Nephron progenitor cell (in vitro differentiated cells): Measurements from ENCODE around the gene SETD6.

Experiments used
- DNase-seq: peaks from one replicate; pipeline ENCODE4 v3.0.0; 2021
- H3K27ac Mint-ChIP-seq: 2 replicates; pipeline ENCODE4 v1.8.0; 2021; ENCODE audit warnings: mild to moderate bottlenecking, moderate library complexity, mixed read lengths
- H3K27me3 Mint-ChIP-seq: 2 replicates; pipeline ENCODE4 v1.8.0; 2021; ENCODE audit warnings: mild to moderate bottlenecking, low read depth, mixed read lengths; ENCODE audit not compliant: poor library complexity
- H3K36me3 Mint-ChIP-seq: 2 replicates; pipeline ENCODE4 v1.8.0; 2021; ENCODE audit warnings: low read depth, mixed read lengths
- H3K4me1 Mint-ChIP-seq: 2 replicates; pipeline ENCODE4 v1.8.0; 2021; ENCODE audit warnings: mixed read lengths
- H3K4me3 Mint-ChIP-seq: 2 replicates; pipeline ENCODE4 v1.8.0; 2021; ENCODE audit warnings: mild to moderate bottlenecking, moderate library complexity, mixed read lengths
- H3K9me3 Mint-ChIP-seq: 2 replicates; pipeline ENCODE4 v1.8.0; 2021; ENCODE audit warnings: mild to moderate bottlenecking, moderate library complexity, mixed read lengths
- CTCF ChIP-seq: fragments of 200-600 bp; sonication (generic); IDR thresholded peaks from 2 replicates; pipeline ENCODE4 v1.5.0; 2021; ENCODE audit warnings: antibody characterized with exemption

The SETD6 gene

GRCh38 chr16:58509256-58510096, 5.8 kb upstream of the SETD6 start:
- Mint-ChIP-seq H3K4me3 (no peak overlapping the region), H3K27ac (no peak overlapping the region), H3K27me3 (no peaks in the 10 kb centered on the region), H3K36me3 (no peaks in the 10 kb centered on the region), H3K9me3 (no peaks in the 10 kb centered on the region), H3K4me1 (peaks cover 27% of the 10 kb centered on the region)
- TF ChIP-seq CTCF = no peak
- no peak for DNase-seq

- H3K4me1 Mint-ChIP-seq = peaks cover 34% of the 10 kb centered on the region
- no peaks in the 10 kb centered on the region for H3K36me3 Mint-ChIP-seq
- no peak for DNase-seq
- H3K27ac Mint-ChIP-seq = peak overlapping the region; percentile 74
- H3K27me3 Mint-ChIP-seq = no peaks in the 10 kb centered on the region
- no peaks in the 10 kb centered on the region for H3K9me3 Mint-ChIP-seq
- TF ChIP-seq CTCF = no peak
- no peak overlapping the region for H3K4me3 Mint-ChIP-seq
Measured at GRCh38 chr16:58510097-58510775, 5.1 kb upstream of the SETD6 start.

GRCh38 chr16:58510776-58511628, 4.3 kb upstream of the SETD6 start:
- H3K27me3 Mint-ChIP-seq = no peaks in the 10 kb centered on the region
- no peak for DNase-seq
- peak overlapping the region; percentile 74 for H3K27ac Mint-ChIP-seq
- no peaks in the 10 kb centered on the region for H3K9me3 Mint-ChIP-seq
- H3K36me3 Mint-ChIP-seq = no peaks in the 10 kb centered on the region
- no peak for TF ChIP-seq CTCF
- H3K4me3 Mint-ChIP-seq = no peak overlapping the region
- H3K4me1 Mint-ChIP-seq = peaks cover 34% of the 10 kb centered on the region

GRCh38 chr16:58511933-58512815, 3.1 kb upstream of the SETD6 start:
- DNase-seq = peak; percentile 87
- H3K27me3 Mint-ChIP-seq = no peaks in the 10 kb centered on the region
- H3K27ac Mint-ChIP-seq = no peak overlapping the region
- H3K4me1 Mint-ChIP-seq = peaks cover 45% of the 10 kb centered on the region
- H3K4me3 Mint-ChIP-seq = no peak overlapping the region
- H3K36me3 Mint-ChIP-seq = peaks cover 4% of the 10 kb centered on the region
- peak; percentile 82 for TF ChIP-seq CTCF
- no peaks in the 10 kb centered on the region for H3K9me3 Mint-ChIP-seq

GRCh38 chr16:58513874-58514273, 1.4 kb upstream of the SETD6 start:
- H3K36me3 Mint-ChIP-seq = peaks cover 12% of the 10 kb centered on the region
- no peaks in the 10 kb centered on the region for H3K27me3 Mint-ChIP-seq
- H3K9me3 Mint-ChIP-seq = no peaks in the 10 kb centered on the region
- peaks cover 45% of the 10 kb centered on the region for H3K4me1 Mint-ChIP-seq
- H3K27ac Mint-ChIP-seq = no peak overlapping the region
- no peak for TF ChIP-seq CTCF
- DNase-seq = no peak
- no peak overlapping the region for H3K4me3 Mint-ChIP-seq
